Natural killer cell (primary cell): ENCODE data around the gene GNG3. TPM values are rescaled to one million over a fixed set of nuclear protein-coding genes. Genes with fewer than 3 reads are reported as not detected.

Experiments used
- ATAC-seq, 3 donors: fragments of 150-1000 bp in 2 of 3; fragments of 200-7000 bp in 1 of 3; cut with Tn5 transposase; 1 replicate in 1 of 3; 2 replicates in 2 of 3; pipeline ENCODE4 v1.10.0; 2021; ENCODE audit warnings: mild to moderate bottlenecking in 2 of 3, moderate library complexity in 2 of 3
- DNase-seq, 2 donors: peaks; one replicate each; pipeline versions ENCODE4 v3.0.0 to v3.0.0-alpha.2; 2013 to 2021; ENCODE audit warnings: mixed read lengths in 1 of 2
- H3K27ac ChIP-seq: one replicate; pipeline ENCODE4 v1.5.1; 2013; ENCODE audit warnings: mild to moderate bottlenecking, low read length
- H3K27me3 ChIP-seq: one replicate; pipeline ENCODE4 v1.6.1; 2013; ENCODE audit warnings: low read length; ENCODE audit not compliant: control insufficient read depth, insufficient read depth
- H3K36me3 ChIP-seq: one replicate; pipeline ENCODE4 v1.6.1; 2013; ENCODE audit warnings: low read length; ENCODE audit not compliant: control insufficient read depth, insufficient read depth
- H3K4me1 ChIP-seq: one replicate; pipeline ENCODE4 v1.6.1; 2013; ENCODE audit warnings: low read length; ENCODE audit not compliant: control insufficient read depth, insufficient read depth
- H3K4me3 ChIP-seq: one replicate; pipeline ENCODE4 v1.5.1; 2013; ENCODE audit warnings: low read length
- H3K9me3 ChIP-seq: one replicate; pipeline ENCODE4 v1.6.1; 2013; ENCODE audit warnings: low read length; ENCODE audit not compliant: control insufficient read depth, insufficient read depth
- H3K27ac Mint-ChIP-seq, 2 donors: one replicate each; pipeline ENCODE4 v1.8.0; 2022; ENCODE audit warnings: mild to moderate bottlenecking in 2 of 2, mixed read lengths in 2 of 2, moderate library complexity in 1 of 2
- H3K27me3 Mint-ChIP-seq, 2 donors: one replicate each; pipeline ENCODE4 v1.8.0; 2022; ENCODE audit warnings: low read depth in 2 of 2, mixed read lengths in 2 of 2
- H3K36me3 Mint-ChIP-seq: one replicate; pipeline ENCODE4 v1.8.0; 2022; ENCODE audit warnings: mixed read lengths
- H3K4me1 Mint-ChIP-seq, 2 donors: one replicate each; pipeline ENCODE4 v1.8.0; 2022; ENCODE audit warnings: mixed read lengths in 2 of 2
- H3K4me3 Mint-ChIP-seq: one replicate; pipeline ENCODE4 v1.8.0; 2022; ENCODE audit warnings: mild to moderate bottlenecking, moderate library complexity, mixed read lengths
- H3K9me3 Mint-ChIP-seq, 2 donors: one replicate each; pipeline ENCODE4 v1.8.0; 2022; ENCODE audit warnings: mixed read lengths in 2 of 2
- WGBS: methylation state at CpG from one replicate; pipeline ENCODE4 v1.1.7; 2013; ENCODE audit warnings: missing lambda C conversion rate; ENCODE audit not compliant: insufficient coverage; 5-methylcytosine and 5-hydroxymethylcytosine counted together
- intact Hi-C: fragments of 100-400 bp; cut with micrococcal nuclease; formaldehyde crosslinking; loops from one replicate; pipeline ENCODE4 v1.14.2; 2022
- total RNA-seq, 4 donors: library from RNA; stranded (reverse); fragments of 120-200 nt in 1 of 4; gene quantifications; one replicate each; pipeline versions ENCODE4 v1.2.3 to v1.2.4, GENCODE V29; 2013 to 2022
- TF ChIP-seq, protein P1 (sequence below): fragments of 200-600 bp; IDR thresholded peaks from one replicate; pipeline ENCODE4 v1.8.0; 2022; ENCODE audit warnings: antibody characterized with exemption

The GNG3 gene
- total RNA-seq, 3 donors from 2014 or later (not counting 1 experiment from before 2014, with no cell fraction given), result not detected

DNA sequence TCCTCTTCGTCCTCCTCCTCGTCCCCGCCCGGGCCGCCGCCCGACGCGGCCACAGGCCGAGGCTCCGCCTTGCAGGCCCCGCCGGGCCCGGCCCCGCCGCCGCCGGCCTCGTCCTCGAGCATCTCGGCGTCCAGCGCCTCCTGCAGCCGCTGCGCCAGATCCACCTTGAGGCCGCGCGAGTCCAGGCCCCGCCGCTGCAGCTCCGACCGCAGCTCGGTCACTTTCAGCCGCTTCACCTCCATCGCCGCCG is 19.4 kb downstream of the GNG3 start:
- Mint-ChIP-seq H3K27ac (peak overlapping the region; percentile 99), H3K9me3 (no peaks in the 10 kb centered on the region), H3K4me3 (peak overlapping the region; percentile 98), H3K27me3 (no peaks in the 10 kb centered on the region), H3K36me3 (peaks cover 20% of the 10 kb centered on the region), H3K4me1 (peaks cover 49 to 60% of the 10 kb centered on the region in 2 donors)
- Histone ChIP-seq H3K27me3 (no peaks in the 10 kb centered on the region), H3K4me3 (peak overlapping the region; percentile 91), H3K9me3 (no peaks in the 10 kb centered on the region), H3K36me3 (peaks cover 37% of the 10 kb centered on the region), H3K27ac (peak overlapping the region; percentile 77), H3K4me1 (peaks cover 44% of the 10 kb centered on the region)
- TF ChIP-seq, protein P1, sequence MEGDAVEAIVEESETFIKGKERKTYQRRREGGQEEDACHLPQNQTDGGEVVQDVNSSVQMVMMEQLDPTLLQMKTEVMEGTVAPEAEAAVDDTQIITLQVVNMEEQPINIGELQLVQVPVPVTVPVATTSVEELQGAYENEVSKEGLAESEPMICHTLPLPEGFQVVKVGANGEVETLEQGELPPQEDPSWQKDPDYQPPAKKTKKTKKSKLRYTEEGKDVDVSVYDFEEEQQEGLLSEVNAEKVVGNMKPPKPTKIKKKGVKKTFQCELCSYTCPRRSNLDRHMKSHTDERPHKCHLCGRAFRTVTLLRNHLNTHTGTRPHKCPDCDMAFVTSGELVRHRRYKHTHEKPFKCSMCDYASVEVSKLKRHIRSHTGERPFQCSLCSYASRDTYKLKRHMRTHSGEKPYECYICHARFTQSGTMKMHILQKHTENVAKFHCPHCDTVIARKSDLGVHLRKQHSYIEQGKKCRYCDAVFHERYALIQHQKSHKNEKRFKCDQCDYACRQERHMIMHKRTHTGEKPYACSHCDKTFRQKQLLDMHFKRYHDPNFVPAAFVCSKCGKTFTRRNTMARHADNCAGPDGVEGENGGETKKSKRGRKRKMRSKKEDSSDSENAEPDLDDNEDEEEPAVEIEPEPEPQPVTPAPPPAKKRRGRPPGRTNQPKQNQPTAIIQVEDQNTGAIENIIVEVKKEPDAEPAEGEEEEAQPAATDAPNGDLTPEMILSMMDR, result no peak
- under 1% methylated on average over 37 of the region's 37 CpGs for WGBS
- ATAC-seq (peak; percentile 2 to 7 (median 4)), DNase-seq (no peak)
- intact Hi-C loops, result loop anchor here (1.0 to 5.0 kb wide), 4 partner anchors 18 to 106 kb away; partner anchors contain the start of genes C11orf98, CSKMT, STX5 and TEX54

GRCh38 chr11:62727165-62727871 is 19.8 kb downstream of the GNG3 start, which contains the start of gene HNRNPUL2:
HNRNPUL2 (minus strand) TSS chr11:62727457; CDS start chr11:62727156, 301 bp downstream.
- peaks cover 32% of the 10 kb centered on the region for H3K36me3 ChIP-seq
- TF ChIP-seq, protein P1, result no peak
- H3K4me3 ChIP-seq, result peak within 1 kb of the TSS; percentile 91
- DNase-seq (peak; percentile 97 to 100), ATAC-seq (peak; percentile 82 to 91 (median 84))
- intact Hi-C loops, result loop anchor here (1.0 to 5.0 kb wide), 4 partner anchors 18 to 105 kb away; partner anchors contain the start of genes C11orf98, CSKMT, STX5 and TEX54
- Mint-ChIP-seq H3K27ac (peak within 1 kb of the TSS; percentile 99), H3K4me3 (peak within 1 kb of the TSS; percentile 98), H3K27me3 (no peaks in the 10 kb centered on the region), H3K36me3 (peaks cover 15% of the 10 kb centered on the region), H3K4me1 (peaks cover 44 to 60% of the 10 kb centered on the region in 2 donors), H3K9me3 (no peaks in the 10 kb centered on the region)
- peaks cover 44% of the 10 kb centered on the region for H3K4me1 ChIP-seq
- no peaks in the 10 kb centered on the region for H3K27me3 ChIP-seq
- under 1% methylated on average over 72 of the region's 72 CpGs for WGBS
- no peaks in the 10 kb centered on the region for H3K9me3 ChIP-seq
- H3K27ac ChIP-seq, result peak within 1 kb of the TSS; percentile 88

DNA sequence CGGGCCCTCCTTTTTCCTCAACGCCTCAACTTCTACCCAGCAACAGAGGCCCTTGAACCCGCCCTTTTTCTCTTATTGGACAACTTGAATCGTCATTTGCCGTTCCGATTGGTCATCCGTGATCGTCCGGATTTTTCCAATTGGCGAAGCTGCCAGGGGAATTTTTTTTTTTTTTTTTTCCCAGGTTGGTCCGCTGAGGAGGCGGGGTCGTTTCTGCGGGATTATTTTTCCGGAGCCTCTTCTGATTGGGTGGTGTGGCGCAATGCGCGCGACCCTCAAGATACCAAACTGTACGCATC is 20.3 kb downstream of the GNG3 start:
- intact Hi-C loops, result loop anchor here (1.0 to 5.0 kb wide), 7 partner anchors 19 to 153 kb away; partner anchors contain the start of genes C11orf98, CSKMT, POLR2G and STX5
- peak; percentile 75 to 96 for DNase-seq
- Histone ChIP-seq H3K36me3 (peaks cover 28% of the 10 kb centered on the region), H3K27me3 (no peaks in the 10 kb centered on the region), H3K9me3 (no peaks in the 10 kb centered on the region), H3K4me1 (peaks cover 44% of the 10 kb centered on the region), H3K27ac (peak overlapping the region; percentile 88), H3K4me3 (peak overlapping the region; percentile 91)
- Mint-ChIP-seq H3K4me1 (peaks cover 44 to 60% of the 10 kb centered on the region in 2 donors), H3K27ac (peak overlapping the region; percentile 99), H3K9me3 (no peaks in the 10 kb centered on the region), H3K4me3 (peak overlapping the region; percentile 98), H3K36me3 (peaks cover 10% of the 10 kb centered on the region), H3K27me3 (no peaks in the 10 kb centered on the region)
- TF ChIP-seq, protein P1, result no peak
- peak; percentile 60 to 73 (median 63) for ATAC-seq
- WGBS, result 0% methylated on average over 19 of the region's 20 CpGs
